ENCODE results near the gene TMBIM1. TPM values are rescaled to one million over a fixed set of nuclear protein-coding genes. Genes with fewer than 3 reads are reported as not detected.
A peak's percentile ranks its signal among the peaks of the same experiment; 100 is the strongest.

TMBIM1 gene
- polyA plus RNA-seq, 3 donors, result 101 to 139 (median 129) TPM

DNA sequence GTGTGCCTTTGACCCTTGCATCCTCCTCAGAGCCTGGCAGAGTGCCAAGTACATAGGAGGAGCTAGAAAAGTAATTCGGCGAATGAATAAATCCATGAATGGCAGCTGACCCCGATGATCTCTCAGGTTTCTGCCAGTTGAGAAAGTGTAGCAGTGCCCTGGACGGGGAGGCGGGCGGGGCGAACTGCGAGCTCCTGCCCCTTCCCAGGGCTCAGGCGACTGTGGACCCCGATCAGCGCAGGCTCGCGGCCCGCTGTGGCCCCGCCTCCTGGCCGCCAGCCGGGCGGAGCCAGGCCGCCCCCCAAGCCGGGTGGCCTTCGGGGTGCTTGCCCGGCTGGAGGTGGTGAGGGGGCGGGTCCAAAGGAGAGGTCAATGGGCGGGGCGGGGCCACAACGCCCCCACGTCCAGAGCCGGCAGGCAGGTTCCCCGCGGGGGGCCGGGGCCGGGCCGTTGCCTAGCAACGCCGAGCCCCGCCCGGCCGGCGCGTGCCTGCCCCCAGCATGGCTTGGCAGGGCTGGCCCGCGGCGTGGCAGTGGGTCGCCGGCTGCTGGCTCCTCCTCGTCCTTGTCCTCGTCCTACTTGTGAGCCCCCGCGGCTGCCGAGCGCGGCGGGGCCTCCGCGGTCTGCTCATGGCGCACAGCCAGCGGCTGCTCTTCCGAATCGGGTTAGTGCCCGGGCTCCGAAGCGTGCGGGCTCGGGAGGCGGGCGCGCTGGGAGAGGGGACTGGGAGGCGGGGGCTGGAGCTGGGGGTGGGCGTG is 30.6 kb upstream of the TMBIM1 start:
- Histone ChIP-seq H4K20me1 (ENCODE audit: insufficient read depth, low read length) (peaks cover 7% of the 10 kb centered on the region), H3K27ac (ENCODE audit: low read depth in 1 of 2, low read length in 2 of 2) (peak overlapping the region; percentile 91 to 94), H3K4me3 (replicated peaks in 1 of 3; ENCODE audit: low read depth in 2 of 3, low read length in 3 of 3) (peak overlapping the region; percentile 78 to 95 (median 94)), H3K9ac (ENCODE audit: insufficient read depth, low read length, poor library complexity, severe bottlenecking) (peak overlapping the region; percentile 79), H3K79me2 (ENCODE audit: insufficient read depth, low read length) (peaks cover 34% of the 10 kb centered on the region), H2AFZ (ENCODE audit: insufficient read depth, low read depth, low read length, poor library complexity, severe bottlenecking) (peak overlapping the region; percentile 68), H3K4me2 (replicated peaks; ENCODE audit: extremely low read depth, low read length, poor library complexity, severe bottlenecking) (peak overlapping the region; percentile 97), H3K36me3 (replicated peaks in 1 of 2; ENCODE audit: control insufficient read depth in 1 of 2, insufficient read depth in 2 of 2, low read length in 2 of 2) (no peaks in the 10 kb centered on the region), H3K27me3 (ENCODE audit: control insufficient read depth in 2 of 2, insufficient read depth in 2 of 2, low read length in 2 of 2) (no peaks in the 10 kb centered on the region), H3K4me1 (ENCODE audit: control insufficient read depth in 1 of 2, insufficient read depth in 2 of 2, low read length in 2 of 2) (peaks cover 77 to 84% of the 10 kb centered on the region in 2 donors), H3K9me3 (replicated peaks in 1 of 2; ENCODE audit: control insufficient read depth in 1 of 2, insufficient read depth in 1 of 2, low read length in 2 of 2) (no peaks in the 10 kb centered on the region)
- Mint-ChIP-seq H3K4me1 (peaks cover 80% of the 10 kb centered on the region), H3K27ac (peak overlapping the region; percentile 91 to 98 (median 97)), H3K4me3 (peak overlapping the region; percentile 95 to 99), H3K36me3 (peaks cover 5 to 7% of the 10 kb centered on the region in 2 donors), H3K27me3 (ENCODE audit: low read depth in 3 of 3) (peaks cover 0 to 6% (median 0%) of the 10 kb centered on the region in 3 donors), H3K9me3 (no peaks in the 10 kb centered on the region)
- intact Hi-C loops (cut with micrococcal nuclease), result loop anchor here in 1 of 2 donors (2.0 kb wide), 1 partner anchor 14 kb away; no protein-coding TSS in a partner anchor
- TF ChIP-seq, protein P1, sequence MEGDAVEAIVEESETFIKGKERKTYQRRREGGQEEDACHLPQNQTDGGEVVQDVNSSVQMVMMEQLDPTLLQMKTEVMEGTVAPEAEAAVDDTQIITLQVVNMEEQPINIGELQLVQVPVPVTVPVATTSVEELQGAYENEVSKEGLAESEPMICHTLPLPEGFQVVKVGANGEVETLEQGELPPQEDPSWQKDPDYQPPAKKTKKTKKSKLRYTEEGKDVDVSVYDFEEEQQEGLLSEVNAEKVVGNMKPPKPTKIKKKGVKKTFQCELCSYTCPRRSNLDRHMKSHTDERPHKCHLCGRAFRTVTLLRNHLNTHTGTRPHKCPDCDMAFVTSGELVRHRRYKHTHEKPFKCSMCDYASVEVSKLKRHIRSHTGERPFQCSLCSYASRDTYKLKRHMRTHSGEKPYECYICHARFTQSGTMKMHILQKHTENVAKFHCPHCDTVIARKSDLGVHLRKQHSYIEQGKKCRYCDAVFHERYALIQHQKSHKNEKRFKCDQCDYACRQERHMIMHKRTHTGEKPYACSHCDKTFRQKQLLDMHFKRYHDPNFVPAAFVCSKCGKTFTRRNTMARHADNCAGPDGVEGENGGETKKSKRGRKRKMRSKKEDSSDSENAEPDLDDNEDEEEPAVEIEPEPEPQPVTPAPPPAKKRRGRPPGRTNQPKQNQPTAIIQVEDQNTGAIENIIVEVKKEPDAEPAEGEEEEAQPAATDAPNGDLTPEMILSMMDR (IDR thresholded peaks at IDR 0.05), result no peak
- WGBS (ENCODE audit: insufficient coverage), result under 1% methylated on average over 60 of the region's 69 CpGs
- DNase-seq, result peak; percentile 53 to 62 (median 58)

DNA sequence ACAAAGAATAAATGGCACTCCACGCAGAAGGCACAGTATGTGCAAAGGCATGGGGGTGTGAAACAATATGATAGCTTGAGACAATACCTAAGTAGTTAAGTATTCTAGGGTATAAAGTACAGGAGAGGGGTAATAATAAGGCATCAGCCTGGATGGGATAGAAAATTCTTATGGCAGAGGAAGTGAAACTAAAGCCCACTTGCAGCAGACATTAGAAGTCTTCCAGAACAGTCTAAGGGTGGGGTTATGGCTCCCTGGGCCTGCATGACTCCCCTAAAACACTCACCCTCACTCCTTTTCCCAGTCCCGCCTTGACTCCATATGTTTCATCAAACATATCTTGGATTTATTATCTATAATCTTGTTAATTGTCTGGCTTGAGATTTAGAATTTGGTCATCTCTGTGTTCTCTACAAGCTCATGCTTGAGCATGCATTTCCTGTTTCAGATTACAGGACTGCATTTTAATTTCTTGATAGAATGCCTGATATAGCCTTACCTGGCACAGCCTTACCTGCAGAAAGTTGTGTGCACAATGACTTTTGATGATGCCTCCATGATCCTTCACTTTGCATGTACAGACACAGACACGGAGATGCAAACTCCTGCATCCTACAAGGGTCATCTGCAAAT is 28.5 kb upstream of the TMBIM1 start:
- WGBS (ENCODE audit: insufficient coverage), result 83% methylated on average over 2 of the region's 3 CpGs
- no peak overlapping the region for H3K27ac ChIP-seq (ENCODE audit: low read depth in 1 of 2, low read length in 2 of 2)
- H3K9me3 Mint-ChIP-seq, result no peaks in the 10 kb centered on the region
- peak overlapping the region in 6 of 7 donors; percentile 50 to 98 (median 78) for H3K27ac Mint-ChIP-seq
- peaks cover 5 to 10% of the 10 kb centered on the region in 2 donors for H3K36me3 Mint-ChIP-seq
- H2AFZ ChIP-seq (ENCODE audit: insufficient read depth, low read depth, low read length, poor library complexity, severe bottlenecking), result no peak overlapping the region
- no peaks in the 10 kb centered on the region for H3K9me3 ChIP-seq (replicated peaks in 1 of 2; ENCODE audit: control insufficient read depth in 1 of 2, insufficient read depth in 1 of 2, low read length in 2 of 2)
- peak in 2 of 3 donors; percentile 34 to 52 for DNase-seq
- H4K20me1 ChIP-seq (ENCODE audit: insufficient read depth, low read length), result no peaks in the 10 kb centered on the region
- H3K4me1 ChIP-seq (ENCODE audit: control insufficient read depth in 1 of 2, insufficient read depth in 2 of 2, low read length in 2 of 2), result peaks cover 77 to 84% of the 10 kb centered on the region in 2 donors
- intact Hi-C loops (cut with micrococcal nuclease), result no loop called here
- H3K27me3 ChIP-seq (ENCODE audit: control insufficient read depth in 2 of 2, insufficient read depth in 2 of 2, low read length in 2 of 2), result no peaks in the 10 kb centered on the region
- peaks cover 80% of the 10 kb centered on the region for H3K4me1 Mint-ChIP-seq
- H3K27me3 Mint-ChIP-seq (ENCODE audit: low read depth in 3 of 3), result peaks cover 0 to 2% (median 0%) of the 10 kb centered on the region in 3 donors
- H3K4me2 ChIP-seq (replicated peaks; ENCODE audit: extremely low read depth, low read length, poor library complexity, severe bottlenecking), result no peak overlapping the region
- no peaks in the 10 kb centered on the region for H3K36me3 ChIP-seq (replicated peaks in 1 of 2; ENCODE audit: control insufficient read depth in 1 of 2, insufficient read depth in 2 of 2, low read length in 2 of 2)
- H3K4me3 ChIP-seq (replicated peaks in 1 of 3; ENCODE audit: low read depth in 2 of 3, low read length in 3 of 3), result no peak overlapping the region
- peaks cover 21% of the 10 kb centered on the region for H3K79me2 ChIP-seq (ENCODE audit: insufficient read depth, low read length)
- H3K9ac ChIP-seq (ENCODE audit: insufficient read depth, low read length, poor library complexity, severe bottlenecking), result no peak overlapping the region
- TF ChIP-seq, protein P1 (IDR thresholded peaks at IDR 0.05), result no peak
- no peak overlapping the region for H3K4me3 Mint-ChIP-seq
